A673 (cell line): ENCODE results near the gene ZNF366.

Experiments
- EZH2 ChIP-seq: fragments of 200-600 bp; sonication (generic); IDR thresholded peaks from 2 replicates; pipeline ENCODE4 v1.6.1; 2017; ENCODE audit warnings: borderline replicate concordance, low read depth, mild to moderate bottlenecking, mixed read lengths, antibody characterized with exemption, low read length; ENCODE audit not compliant: poor library complexity, severe bottlenecking
- TF ChIP-seq, protein P1 (sequence below): fragments of 300-800, 200-600 bp; sonication (generic); conservative IDR thresholded peaks from 2 replicates; pipeline ENCODE4 v1.5.1; 2017; ENCODE audit warnings: low read depth, mild to moderate bottlenecking, antibody characterized with exemption, low read length, moderate library complexity, mixed read lengths

DNA sequence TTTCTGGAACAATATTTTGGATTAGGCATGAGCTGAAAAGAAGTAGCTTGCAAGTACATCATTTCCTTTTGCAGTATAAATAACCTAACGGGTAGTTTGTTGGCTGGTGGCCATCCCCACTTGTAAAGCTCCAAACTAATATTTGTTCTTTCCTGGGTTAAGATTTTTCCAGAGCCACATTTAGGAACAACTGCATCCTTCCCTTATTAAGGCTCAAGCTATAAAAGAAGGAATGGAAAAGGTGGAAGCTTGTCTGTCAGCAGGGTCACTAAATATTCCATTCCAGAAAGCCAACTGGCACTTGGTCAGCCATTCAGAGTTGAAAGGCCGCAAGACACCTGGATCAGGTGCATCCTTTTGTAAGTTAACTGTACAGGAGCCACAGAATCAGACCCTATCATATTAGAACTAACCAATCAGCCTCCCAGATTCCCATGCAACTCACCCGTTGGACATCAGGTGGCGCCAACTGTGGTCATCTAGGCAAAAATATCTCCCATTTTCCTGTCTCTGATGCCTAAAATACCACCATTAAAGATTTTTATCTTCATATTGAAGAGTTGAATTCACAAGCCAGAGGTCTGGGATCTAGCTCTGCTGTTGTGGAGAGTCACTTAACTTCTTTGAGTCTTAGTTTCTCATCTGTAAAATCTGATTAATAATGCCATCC is 104.1 kb downstream of the ZNF366 start:
- TF ChIP-seq, protein P1, sequence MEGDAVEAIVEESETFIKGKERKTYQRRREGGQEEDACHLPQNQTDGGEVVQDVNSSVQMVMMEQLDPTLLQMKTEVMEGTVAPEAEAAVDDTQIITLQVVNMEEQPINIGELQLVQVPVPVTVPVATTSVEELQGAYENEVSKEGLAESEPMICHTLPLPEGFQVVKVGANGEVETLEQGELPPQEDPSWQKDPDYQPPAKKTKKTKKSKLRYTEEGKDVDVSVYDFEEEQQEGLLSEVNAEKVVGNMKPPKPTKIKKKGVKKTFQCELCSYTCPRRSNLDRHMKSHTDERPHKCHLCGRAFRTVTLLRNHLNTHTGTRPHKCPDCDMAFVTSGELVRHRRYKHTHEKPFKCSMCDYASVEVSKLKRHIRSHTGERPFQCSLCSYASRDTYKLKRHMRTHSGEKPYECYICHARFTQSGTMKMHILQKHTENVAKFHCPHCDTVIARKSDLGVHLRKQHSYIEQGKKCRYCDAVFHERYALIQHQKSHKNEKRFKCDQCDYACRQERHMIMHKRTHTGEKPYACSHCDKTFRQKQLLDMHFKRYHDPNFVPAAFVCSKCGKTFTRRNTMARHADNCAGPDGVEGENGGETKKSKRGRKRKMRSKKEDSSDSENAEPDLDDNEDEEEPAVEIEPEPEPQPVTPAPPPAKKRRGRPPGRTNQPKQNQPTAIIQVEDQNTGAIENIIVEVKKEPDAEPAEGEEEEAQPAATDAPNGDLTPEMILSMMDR, result peak; percentile 70
- TF ChIP-seq EZH2, result no peak
